Activated CD4-positive, alpha-beta T cell treated with anti-CD3 and anti-CD28 coated beads, Interleukin-2, amount 50 U/mL, for 16 hours (primary cell): ENCODE data around the gene TBC1D5.
"Not testable (repeated sequence)": the region's sequence is repeated elsewhere in the genome, so short reads cannot be mapped to it uniquely, and the experiment has no call there.

Experiments used
- DNase-seq: peaks from one replicate; pipeline ENCODE4 v3.0.0-alpha.2; 2020

The TBC1D5 gene

GRCh38 chr3:17154221-17154620 lies 588.2 kb downstream of the TBC1D5 start:
- DNase-seq = no peak

- no peak for DNase-seq
These were observed 589.2 kb downstream of the TBC1D5 start for GRCh38 chr3:17153209-17153608.

DNA sequence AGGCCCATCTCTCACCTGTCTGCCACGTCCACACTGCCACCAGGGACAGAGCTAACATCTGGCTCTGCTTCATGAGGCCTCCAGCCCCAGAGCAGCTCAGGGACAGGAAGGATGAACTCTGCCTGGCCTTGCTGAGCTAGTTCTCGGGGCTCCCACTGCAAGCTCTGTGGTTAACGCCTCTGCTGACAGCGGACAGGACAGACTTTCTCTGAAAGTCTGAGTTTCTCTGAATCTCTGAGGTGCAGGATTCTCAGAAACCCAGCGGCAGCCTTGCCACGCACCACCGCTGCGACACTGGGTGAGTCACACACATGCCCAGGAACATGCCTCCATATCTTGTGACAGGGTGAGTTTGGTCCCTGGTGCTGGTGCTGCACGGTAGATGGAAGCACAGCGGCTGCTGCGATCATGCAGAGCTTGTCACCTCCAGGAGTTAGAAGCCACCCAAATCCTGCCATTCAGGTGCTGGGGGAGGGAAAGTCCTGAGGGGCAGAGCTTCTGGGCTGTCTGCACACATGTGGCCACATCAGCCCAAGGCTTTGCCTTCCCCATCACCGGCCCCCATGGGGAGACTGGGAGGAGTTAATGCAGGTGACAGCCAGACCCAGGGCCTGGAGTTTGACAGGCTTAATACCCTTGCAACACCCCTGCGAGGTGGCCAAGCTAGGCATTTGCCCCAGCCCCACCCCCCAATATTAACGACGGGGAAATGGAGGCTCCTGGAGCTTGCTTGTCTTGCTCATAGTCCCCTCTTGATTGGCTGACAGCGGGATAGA lies 590.6 kb downstream of the TBC1D5 start:
- DNase-seq = peak; percentile 96

GRCh38 chr3:17149076-17149475 lies 593.4 kb downstream of the TBC1D5 start:
- DNase-seq = no peak

DNA sequence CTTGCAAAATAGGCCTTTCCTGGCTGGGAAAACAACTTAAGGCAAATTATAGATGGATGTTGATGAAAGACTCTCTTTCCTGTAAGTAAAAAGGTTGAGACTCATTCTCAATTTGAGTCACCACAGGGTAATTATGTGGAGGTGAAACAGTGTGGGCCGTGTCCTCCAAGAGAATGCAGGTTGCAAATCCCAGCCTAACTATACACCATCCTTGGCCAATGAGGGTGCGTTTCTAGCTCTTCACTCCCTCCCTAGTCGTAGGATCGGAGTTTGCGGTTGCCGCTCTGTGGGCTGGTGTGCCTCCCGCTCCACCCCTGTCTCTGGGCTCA lies 597.8 kb downstream of the TBC1D5 start:
- DNase-seq = peak; percentile 56

DNA sequence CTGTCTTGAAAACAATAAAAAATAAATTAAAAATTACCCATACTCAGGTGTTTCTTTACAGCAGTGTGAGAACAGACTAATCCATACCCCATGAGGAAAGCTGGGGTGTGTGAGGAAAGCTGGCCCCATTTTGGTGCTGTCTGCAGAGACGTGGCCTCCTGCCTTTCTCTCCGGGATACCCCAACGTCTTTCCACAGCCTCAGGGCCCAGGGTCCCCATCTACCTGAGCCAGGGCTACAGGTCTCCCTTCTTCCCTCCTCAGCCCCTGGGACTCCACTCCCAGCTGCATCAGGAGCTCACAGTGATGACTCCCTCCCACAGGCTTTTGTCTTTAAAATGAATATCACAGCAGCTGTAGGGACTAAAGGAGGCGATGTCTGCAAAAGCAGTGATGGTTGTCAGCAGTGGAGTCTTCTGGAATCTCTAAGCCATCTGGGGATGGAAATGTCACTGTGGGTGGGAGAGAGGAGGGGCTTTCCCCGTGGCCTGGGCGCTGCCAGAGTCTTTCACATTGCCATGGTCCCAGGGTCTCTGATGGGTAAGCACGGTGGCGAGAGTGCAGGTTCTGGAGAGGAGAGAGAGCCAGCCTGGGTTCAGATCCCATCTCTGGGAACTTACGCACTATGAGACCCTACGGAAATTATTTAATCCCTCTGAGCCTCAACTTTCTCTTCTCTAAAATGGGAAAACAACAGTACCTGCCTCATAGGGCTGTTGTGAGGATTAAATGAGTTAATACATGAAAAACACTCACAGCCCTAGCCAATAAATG lies 598.4 kb downstream of the TBC1D5 start:
- no peak for DNase-seq

GRCh38 chr3:17142516-17142915 lies 599.9 kb downstream of the TBC1D5 start:
- DNase-seq = no peak

GRCh38 chr3:17141699-17142098 lies 600.7 kb downstream of the TBC1D5 start:
- DNase-seq = no peak

GRCh38 chr3:17140670-17141505 lies 601.5 kb downstream of the TBC1D5 start:
- DNase-seq = no peak

DNA sequence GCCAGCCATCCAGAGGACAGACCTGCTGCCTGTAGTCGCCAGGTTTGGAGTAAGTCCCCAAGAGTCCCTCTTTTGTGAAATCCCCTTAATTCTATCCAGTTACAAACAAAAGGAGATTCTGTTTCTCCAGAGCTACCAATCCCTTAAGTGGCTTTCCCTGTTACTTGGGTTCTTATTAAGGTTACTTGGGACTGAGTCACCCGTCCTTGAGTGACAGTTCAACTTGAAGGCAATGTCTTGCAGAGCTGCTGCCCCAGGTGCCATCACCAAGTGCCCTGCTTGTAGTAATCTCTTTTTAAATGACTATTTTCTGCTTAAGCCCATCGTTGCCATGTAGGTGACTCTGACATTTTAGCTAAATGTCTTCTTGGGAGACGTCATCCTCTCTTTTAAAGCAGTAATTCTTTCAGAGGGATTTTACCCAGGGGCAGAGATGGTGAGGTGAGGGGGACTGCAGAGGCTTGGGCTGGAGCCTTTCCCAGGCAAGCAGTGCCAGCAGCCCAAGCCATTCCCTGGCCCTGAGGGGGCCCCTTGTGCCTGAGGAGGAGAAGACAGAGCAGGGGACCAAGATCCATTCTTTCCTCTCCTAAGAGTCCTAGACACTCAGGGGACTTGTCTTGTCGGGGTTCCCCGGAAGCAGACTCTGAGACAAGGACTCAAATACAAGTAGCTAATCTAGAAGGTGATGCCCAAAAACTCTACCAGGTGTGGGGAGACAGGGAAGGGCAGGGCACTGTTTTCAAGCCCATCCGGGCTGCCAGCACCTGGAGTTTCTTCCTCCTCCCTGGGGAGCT lies 604.0 kb downstream of the TBC1D5 start:
- DNase-seq = no peak

- DNase-seq = no peak
These were observed 605.1 kb downstream of the TBC1D5 start for GRCh38 chr3:17137321-17137826.

DNA sequence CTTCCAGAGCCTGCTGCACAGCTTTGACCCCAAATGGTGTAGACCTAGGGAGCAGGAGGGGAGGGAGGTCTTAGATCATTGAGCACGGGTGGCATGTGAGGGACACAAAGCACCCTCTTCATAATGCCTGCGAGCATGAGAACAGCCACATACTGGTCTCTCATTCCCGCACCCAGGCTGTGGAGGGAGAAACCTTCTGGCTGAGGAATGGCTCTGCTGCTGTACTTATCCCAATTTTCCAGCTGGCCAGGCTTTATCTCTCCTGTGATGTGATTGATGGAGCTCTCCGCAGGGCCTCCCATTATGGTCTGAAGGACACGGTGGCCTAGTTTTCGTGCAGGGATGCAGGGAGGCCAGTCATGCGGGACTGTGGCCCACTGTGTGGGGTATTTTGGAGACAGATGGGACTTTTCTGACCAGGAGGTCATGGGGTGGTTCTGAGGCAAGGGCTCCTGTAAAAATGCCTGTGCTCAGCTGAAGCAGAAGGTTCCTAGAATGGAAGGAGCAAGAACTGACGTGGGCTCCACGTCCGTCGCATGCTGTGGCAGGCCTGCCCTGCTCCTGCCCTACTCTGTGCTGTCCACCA lies 606.2 kb downstream of the TBC1D5 start:
- no peak for DNase-seq

DNA sequence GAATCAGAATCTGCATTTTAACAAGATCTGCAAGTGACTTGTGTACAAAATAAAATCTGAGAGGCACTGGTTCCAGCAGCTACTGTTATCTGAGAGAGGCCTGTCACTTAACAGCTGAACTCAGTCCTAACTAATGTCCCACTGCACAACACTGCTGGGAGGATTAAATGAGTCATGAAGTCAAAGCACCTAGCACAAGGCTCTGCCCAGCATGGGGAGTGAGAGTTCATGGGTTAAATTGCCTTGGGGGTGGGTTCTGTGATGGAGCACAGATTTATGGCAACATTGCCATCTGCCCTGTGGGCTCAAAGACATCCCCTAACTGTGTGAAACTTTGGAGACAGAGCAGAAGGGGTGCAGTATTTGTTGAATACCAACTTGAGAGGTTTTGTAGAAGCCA lies 606.7 kb downstream of the TBC1D5 start:
- no peak for DNase-seq

DNA sequence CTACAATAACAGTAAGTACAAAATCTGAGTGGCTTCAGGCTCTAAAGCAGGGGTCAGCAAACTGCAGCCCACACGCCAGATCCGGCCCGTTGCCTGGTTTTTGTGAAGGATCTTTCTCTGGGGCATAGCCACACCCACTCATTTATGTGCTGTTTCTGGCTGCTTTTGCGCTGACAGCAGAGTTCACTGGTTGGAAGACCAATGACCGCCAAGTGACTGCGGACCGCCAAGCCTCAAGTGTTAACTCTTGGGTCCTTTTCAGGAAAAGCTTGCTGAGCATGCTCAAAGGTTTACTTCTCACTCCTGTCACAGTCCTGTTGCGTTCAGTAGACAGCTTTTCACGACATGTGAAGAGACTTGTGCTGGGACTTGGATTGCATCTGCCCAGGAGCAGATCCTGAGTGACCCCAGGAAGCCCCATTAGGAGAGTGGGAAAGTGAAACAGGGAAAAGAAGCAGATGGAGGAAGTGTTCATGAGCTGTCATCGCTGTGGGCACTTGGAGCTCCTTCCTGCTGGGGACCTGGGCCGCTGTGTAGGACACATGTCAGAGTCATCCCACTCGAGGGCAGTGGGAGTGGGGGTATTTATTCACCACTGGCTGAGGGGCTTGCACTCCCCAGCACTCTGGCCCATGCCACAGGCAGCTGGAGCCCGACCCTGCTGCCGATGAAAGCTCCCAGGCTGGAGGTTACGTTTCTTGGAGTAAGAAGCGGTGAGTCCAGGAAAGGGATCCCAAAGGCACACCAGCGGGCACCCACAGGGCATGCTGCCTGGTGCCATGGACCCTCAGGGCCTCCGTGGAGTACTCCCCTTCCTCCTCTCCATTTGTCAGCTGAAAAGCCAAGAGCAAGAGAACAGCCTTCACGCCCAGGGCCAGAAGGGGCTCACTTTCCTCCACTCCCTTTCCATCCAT lies 608.5 kb downstream of the TBC1D5 start:
- no peak for DNase-seq

GRCh38 chr3:17132286-17133115 lies 609.9 kb downstream of the TBC1D5 start:
- DNase-seq = no peak

GRCh38 chr3:17130956-17131355 lies 611.5 kb downstream of the TBC1D5 start:
- DNase-seq = no peak

- DNase-seq = no peak
These were observed 612.9 kb downstream of the TBC1D5 start for GRCh38 chr3:17129556-17129955.

DNA sequence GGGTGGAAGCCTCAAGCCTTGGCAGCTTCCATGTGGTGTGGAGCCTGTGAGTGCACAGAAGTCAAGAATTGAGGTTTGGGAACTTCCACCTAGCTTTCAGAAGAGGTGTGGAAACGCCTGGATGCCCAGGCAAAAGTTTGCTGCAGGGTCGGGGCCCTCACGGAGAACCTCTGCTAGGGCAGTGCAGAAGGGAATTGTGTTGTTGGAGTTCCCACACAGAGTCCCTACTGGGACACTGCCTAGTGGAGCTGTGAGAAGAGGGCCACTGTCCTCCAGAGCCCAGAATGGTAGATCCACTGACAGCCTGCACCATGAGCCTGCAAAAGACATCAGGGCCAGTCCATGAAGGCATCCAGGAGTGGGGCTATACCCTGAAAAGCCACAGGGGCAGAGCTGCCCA lies 613.8 kb downstream of the TBC1D5 start:
- DNase-seq = not testable (repeated sequence)

GRCh38 chr3:17125738-17126442 lies 616.5 kb downstream of the TBC1D5 start:
- no peak for DNase-seq
